Stimulated activated CD4-positive, alpha-beta T cell treated with anti-CD3 and anti-CD28 coated beads, Interleukin-2, amount 100 ng/mL, for 48 hours (primary cell): Measurements from ENCODE around the gene C8G.
A peak's percentile ranks its signal among the peaks of the same experiment; 100 is the strongest.

ENCODE experiments used
- DNase-seq, 2 donors: peaks; one replicate each; pipeline ENCODE4 v3.0.0-alpha.2; 2020

The C8G gene

GRCh38 chr9:136985027-136985602, 40.1 kb downstream of the C8G start:
- no peak for DNase-seq

- no peak for DNase-seq
Observed at GRCh38 chr9:136985853-136986252, 40.8 kb downstream of the C8G start.

GRCh38 chr9:136988872-136989271, 43.8 kb downstream of the C8G start:
- DNase-seq: no peak

- DNase-seq: no peak
Observed at GRCh38 chr9:136990242-136990911, 45.3 kb downstream of the C8G start.

GRCh38 chr9:136991993-136992818, 47.2 kb downstream of the C8G start, which contains the start of gene PAXX:
Gene PAXX, plus strand, starts transcription at chr9:136992422. Its CDS starts 22 bp downstream, at chr9:136992444.
- peak; percentile 96 to 97 for DNase-seq

GRCh38 chr9:136992819-136993369, 47.9 kb downstream of the C8G start:
- no peak for DNase-seq

- DNase-seq: no peak
Observed at GRCh38 chr9:136994180-136994887, 49.3 kb downstream of the C8G start.

- DNase-seq: no peak
Observed at GRCh38 chr9:136994888-136995230, 49.8 kb downstream of the C8G start.

GRCh38 chr9:136995362-136995761, 50.3 kb downstream of the C8G start:
- DNase-seq: no peak

GRCh38 chr9:136995772-136996311, 50.8 kb downstream of the C8G start:
- DNase-seq: no peak
